Posterior cingulate gyrus (tissue), 11 donors: Measurements from ENCODE around the gene LGALS1.
"Not testable (repeated sequence)": the region's sequence is repeated elsewhere in the genome, so short reads cannot be mapped to it uniquely, and the experiment has no call there.

Experiments
- DNase-seq, 10 donors: peaks; one replicate each; pipeline versions ENCODE4 v3.0.0 to v3.0.0-alpha.2; 2020 to 2021; ENCODE audit warnings: mixed read lengths in 3 of 10
- intact Hi-C: fragments of 100-400 bp; cut with DNase I; formaldehyde crosslinking; loops from one replicate; pipeline ENCODE4 v1.15.1; 2023

LGALS1 gene

GRCh38 chr22:37711490-37711889, 36.1 kb downstream of the LGALS1 start:
- DNase-seq = no peak
- intact Hi-C loops = no loop called here

GRCh38 chr22:37713761-37714160, 38.3 kb downstream of the LGALS1 start:
- intact Hi-C loops = no loop called here

GRCh38 chr22:37714634-37715033, 39.2 kb downstream of the LGALS1 start:
- DNase-seq = no peak
- intact Hi-C loops = no loop called here

More at GRCh38 chr22:37713761-37714160, 38.3 kb downstream of the LGALS1 start:
- no peak for DNase-seq

GRCh38 chr22:37715760-37716159, 40.3 kb downstream of the LGALS1 start:
- DNase-seq = no peak
- intact Hi-C loops = no loop called here

- intact Hi-C loops = no loop called here
- no peak for DNase-seq
Observed at GRCh38 chr22:37716708-37717107, 41.3 kb downstream of the LGALS1 start.

GRCh38 chr22:37717235-37717634, 41.8 kb downstream of the LGALS1 start:
- intact Hi-C loops = not testable (repeated sequence)

GRCh38 chr22:37717746-37718305, 42.4 kb downstream of the LGALS1 start:
- intact Hi-C loops, DNase-seq: not testable (repeated sequence)

More at GRCh38 chr22:37717235-37717634, 41.8 kb downstream of the LGALS1 start:
- DNase-seq = not testable (repeated sequence)

- intact Hi-C loops = no loop called here
- DNase-seq = no peak
Observed at GRCh38 chr22:37725551-37726240, 50.3 kb downstream of the LGALS1 start.

- DNase-seq = no peak
- intact Hi-C loops = no loop called here
Observed at GRCh38 chr22:37726241-37726887, 50.9 kb downstream of the LGALS1 start.

- no peak for DNase-seq
- intact Hi-C loops = no loop called here
Observed at GRCh38 chr22:37728620-37729019, 53.2 kb downstream of the LGALS1 start.
